ENCODE results near the gene VTI1A. TPM values are rescaled to one million over a fixed set of nuclear protein-coding genes. Genes with fewer than 3 reads are reported as not detected.

VTI1A gene
- total RNA-seq, 1 experiment from 2014 or later: 22.0 TPM

DNA sequence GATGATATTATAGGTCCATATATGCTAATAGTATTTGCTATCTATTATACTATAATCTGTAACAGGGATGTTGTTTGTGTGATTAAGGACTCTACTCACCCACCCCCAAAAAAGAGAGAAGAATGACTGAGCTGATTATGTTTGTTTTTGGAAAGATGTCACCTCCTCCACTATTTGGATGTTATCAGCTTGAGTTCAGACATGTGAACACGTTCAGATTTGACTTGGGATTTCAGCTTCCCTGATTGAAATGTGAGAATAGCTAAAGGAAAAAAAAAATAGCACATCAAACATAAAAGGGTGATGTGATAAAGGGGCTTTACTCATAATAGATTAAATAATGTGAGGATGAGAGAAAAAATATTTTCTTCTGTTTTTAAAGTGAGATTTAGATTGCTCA lies 81.2 kb downstream of the VTI1A start:
- H2BK5ac ChIP-seq (ENCODE audit: insufficient read length, low read length): no peak overlapping the region
- no peak overlapping the region for H4K8ac ChIP-seq (replicated peaks; ENCODE audit: insufficient read length, low read depth, low read length)
- H3K79me2 ChIP-seq (ENCODE audit: insufficient read depth, low read length): no peaks in the 10 kb centered on the region
- no peaks in the 10 kb centered on the region for H3K9me3 Mint-ChIP-seq
- no peak overlapping the region for H3K23ac ChIP-seq (ENCODE audit: insufficient read length, low read depth, low read length)
- H3K4me3 Mint-ChIP-seq: no peak overlapping the region
- no peaks in the 10 kb centered on the region for H3K27me3 Mint-ChIP-seq (ENCODE audit: low read depth)
- no CpG with 5 or more reads among the region's 1 CpG for WGBS (ENCODE audit: extremely low coverage, insufficient read length, low lambda C conversion rate)
- H3K4ac ChIP-seq (ENCODE audit: low read depth, low read length): no peak overlapping the region
- no peaks in the 10 kb centered on the region for H3K36me3 Mint-ChIP-seq (ENCODE audit: insufficient read depth in 1 of 3, low read depth in 3 of 3)
- H3K4me1 ChIP-seq (ENCODE audit: insufficient read depth, low read length): peaks cover 2% of the 10 kb centered on the region; the same call in 1 of the 2 replicates
- no peak overlapping the region for H2BK12ac ChIP-seq (ENCODE audit: insufficient read length, low read depth, low read length)
- no peak overlapping the region for H2BK120ac ChIP-seq (ENCODE audit: low read depth, low read length, poor library complexity, severe bottlenecking)
- H3K79me1 ChIP-seq (ENCODE audit: insufficient read depth, low read depth, low read length, poor library complexity, severe bottlenecking): no peaks in the 10 kb centered on the region
- no peak overlapping the region for H3T11ph ChIP-seq (ENCODE audit: low read length)
- no peak overlapping the region for H3K27ac ChIP-seq (ENCODE audit: insufficient read length, low read depth, low read length)
- no peak overlapping the region for H2AK5ac ChIP-seq (ENCODE audit: insufficient read length, low read length)
- H4K5ac ChIP-seq (ENCODE audit: insufficient read length, low read depth, low read length): no peak overlapping the region
- no peaks in the 10 kb centered on the region for H3K23me2 ChIP-seq (ENCODE audit: insufficient read length, low read depth, low read length, poor library complexity, severe bottlenecking)
- H3K14ac ChIP-seq (ENCODE audit: insufficient read depth, low read length): no peak overlapping the region
- H2AFZ ChIP-seq (ENCODE audit: low read length): no peak overlapping the region
- H3K27ac Mint-ChIP-seq: no peak overlapping the region; a peak in 1 of 7 replicates
- no peak for TF ChIP-seq CTCF (conservative IDR thresholded peaks at IDR 0.05)
- H3K18ac ChIP-seq (ENCODE audit: insufficient read length, low read depth, low read length): no peak overlapping the region
- H3K9ac ChIP-seq (ENCODE audit: extremely low read depth, insufficient read length, low read length): no peak overlapping the region
- no peaks in the 10 kb centered on the region for H3K27me3 ChIP-seq (ENCODE audit: insufficient read depth, low read length)
- H2BK20ac ChIP-seq (ENCODE audit: low read depth, low read length, poor library complexity, severe bottlenecking): no peak overlapping the region
- no peak overlapping the region for H4K91ac ChIP-seq (ENCODE audit: insufficient read length, low read depth, low read length)
- H3K4me2 ChIP-seq (ENCODE audit: insufficient read depth, insufficient read length, low read length): no peak overlapping the region
- no peaks in the 10 kb centered on the region for H3K9me3 ChIP-seq (ENCODE audit: control insufficient read depth, low read depth, low read length)
- H3K4me1 Mint-ChIP-seq: peaks cover 13 to 27% of the 10 kb centered on the region in 2 experiments
- H2BK15ac ChIP-seq (ENCODE audit: low read depth, low read length): no peak overlapping the region
- H4K20me1 ChIP-seq (ENCODE audit: control insufficient read depth, insufficient read depth, insufficient read length): no peaks in the 10 kb centered on the region
- no peak for DNase-seq
- H3K56ac ChIP-seq (ENCODE audit: insufficient read length, low read depth, low read length): no peak overlapping the region

All from H9 (cell line).